ENCODE measurements around the gene SNX8. TPM values are rescaled to one million over a fixed set of nuclear protein-coding genes. Genes with fewer than 3 reads are reported as not detected.

The SNX8 gene
- total RNA-seq, 1 donor from 2014 or later, result 15.6 TPM

DNA sequence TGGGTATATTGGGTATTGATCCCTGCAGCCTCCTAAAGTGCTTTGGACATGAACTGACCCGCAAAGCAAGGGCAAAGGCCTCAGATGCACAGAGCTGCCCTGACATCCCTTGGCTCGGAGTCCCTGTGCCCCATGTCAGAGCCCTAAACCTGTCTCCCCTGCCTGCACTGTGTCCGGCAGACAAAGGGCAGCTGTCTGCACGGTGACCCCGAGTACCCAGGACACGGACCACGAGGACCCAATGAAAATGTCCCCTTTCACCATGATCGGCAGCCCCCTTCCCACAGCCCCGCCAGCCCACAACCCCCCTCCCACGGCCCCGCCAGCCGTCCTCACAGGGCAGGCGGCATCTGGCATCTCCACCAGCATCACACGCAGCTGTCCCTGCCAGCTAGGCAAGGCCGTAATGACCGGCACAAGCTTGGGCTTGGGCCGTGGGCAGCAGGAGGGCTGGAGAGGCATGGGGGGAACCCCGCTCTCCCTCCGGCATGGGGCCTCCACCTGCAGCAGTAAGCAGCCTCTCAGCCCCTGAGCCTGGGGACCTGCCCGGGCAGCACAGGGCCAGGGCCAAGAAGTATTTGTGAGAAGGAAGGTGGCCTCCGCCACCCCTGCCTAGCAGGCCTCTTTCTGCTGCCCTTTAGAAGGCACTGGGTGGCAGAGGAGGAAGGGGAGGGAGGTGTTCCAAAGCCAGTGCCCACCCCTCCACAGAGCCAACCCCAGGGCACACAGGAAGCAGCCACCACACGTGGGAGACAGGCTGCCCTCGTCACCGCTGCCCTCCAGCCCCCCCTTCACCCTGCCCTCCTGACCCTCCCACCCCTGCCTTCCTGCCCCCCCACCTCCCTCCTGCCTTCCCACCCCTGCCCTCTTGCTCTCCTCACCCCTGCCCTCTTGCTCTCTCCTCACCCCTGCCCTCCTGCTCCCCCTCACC, 62.1 kb downstream of the SNX8 start:
- H3K4me3 Mint-ChIP-seq (ENCODE audit: low read depth), result no peak overlapping the region
- DNase-seq (ENCODE audit: low spot score, unreplicated experiment), result no peak
- no peaks in the 10 kb centered on the region for H3K9me3 Mint-ChIP-seq (ENCODE audit: low read depth)
- peaks cover 2% of the 10 kb centered on the region for H3K36me3 Mint-ChIP-seq (ENCODE audit: insufficient read depth)
- H3K27me3 Mint-ChIP-seq, result no peaks in the 10 kb centered on the region
- no peak overlapping the region for H3K27ac Mint-ChIP-seq
- TF ChIP-seq, protein P1, sequence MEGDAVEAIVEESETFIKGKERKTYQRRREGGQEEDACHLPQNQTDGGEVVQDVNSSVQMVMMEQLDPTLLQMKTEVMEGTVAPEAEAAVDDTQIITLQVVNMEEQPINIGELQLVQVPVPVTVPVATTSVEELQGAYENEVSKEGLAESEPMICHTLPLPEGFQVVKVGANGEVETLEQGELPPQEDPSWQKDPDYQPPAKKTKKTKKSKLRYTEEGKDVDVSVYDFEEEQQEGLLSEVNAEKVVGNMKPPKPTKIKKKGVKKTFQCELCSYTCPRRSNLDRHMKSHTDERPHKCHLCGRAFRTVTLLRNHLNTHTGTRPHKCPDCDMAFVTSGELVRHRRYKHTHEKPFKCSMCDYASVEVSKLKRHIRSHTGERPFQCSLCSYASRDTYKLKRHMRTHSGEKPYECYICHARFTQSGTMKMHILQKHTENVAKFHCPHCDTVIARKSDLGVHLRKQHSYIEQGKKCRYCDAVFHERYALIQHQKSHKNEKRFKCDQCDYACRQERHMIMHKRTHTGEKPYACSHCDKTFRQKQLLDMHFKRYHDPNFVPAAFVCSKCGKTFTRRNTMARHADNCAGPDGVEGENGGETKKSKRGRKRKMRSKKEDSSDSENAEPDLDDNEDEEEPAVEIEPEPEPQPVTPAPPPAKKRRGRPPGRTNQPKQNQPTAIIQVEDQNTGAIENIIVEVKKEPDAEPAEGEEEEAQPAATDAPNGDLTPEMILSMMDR (IDR thresholded peaks at IDR 0.05; ENCODE audit: unreplicated experiment), result no peak
- no peaks in the 10 kb centered on the region for H3K4me1 Mint-ChIP-seq (ENCODE audit: low read depth)

DNA sequence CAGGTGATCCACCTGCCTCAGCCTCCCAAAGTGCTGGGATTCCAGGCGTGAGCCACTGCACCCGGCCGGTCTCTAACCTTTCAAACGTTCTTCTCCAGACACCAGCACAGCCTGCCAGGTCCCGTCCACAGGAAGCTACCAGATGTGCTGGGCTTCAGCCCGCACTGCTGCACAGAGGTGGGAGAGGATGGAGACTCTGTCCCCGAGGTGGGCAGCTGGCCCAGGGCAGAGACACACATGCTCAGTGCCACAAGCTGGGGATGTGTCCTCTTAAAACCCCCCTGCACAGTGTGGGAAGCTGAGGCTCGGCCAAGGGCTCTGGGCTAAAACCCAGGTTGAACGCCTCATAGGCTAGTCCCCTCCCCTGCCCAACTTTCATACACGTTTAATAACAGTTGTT, 62.9 kb downstream of the SNX8 start:
- no peak overlapping the region for H3K4me3 Mint-ChIP-seq (ENCODE audit: low read depth)
- no peaks in the 10 kb centered on the region for H3K9me3 Mint-ChIP-seq (ENCODE audit: low read depth)
- no peaks in the 10 kb centered on the region for H3K4me1 Mint-ChIP-seq (ENCODE audit: low read depth)
- TF ChIP-seq, protein P1 (IDR thresholded peaks at IDR 0.05; ENCODE audit: unreplicated experiment), result no peak
- DNase-seq (ENCODE audit: low spot score, unreplicated experiment), result no peak
- H3K36me3 Mint-ChIP-seq (ENCODE audit: insufficient read depth), result peaks cover 2% of the 10 kb centered on the region
- H3K27ac Mint-ChIP-seq, result no peak overlapping the region
- no peaks in the 10 kb centered on the region for H3K27me3 Mint-ChIP-seq

- Mint-ChIP-seq H3K9me3 (ENCODE audit: low read depth) (no peaks in the 10 kb centered on the region), H3K27me3 (no peaks in the 10 kb centered on the region), H3K4me1 (ENCODE audit: low read depth) (no peaks in the 10 kb centered on the region), H3K36me3 (ENCODE audit: insufficient read depth) (no peaks in the 10 kb centered on the region), H3K4me3 (ENCODE audit: low read depth) (no peak overlapping the region), H3K27ac (no peak overlapping the region)
- TF ChIP-seq, protein P1 (IDR thresholded peaks at IDR 0.05; ENCODE audit: unreplicated experiment), result no peak
- DNase-seq (ENCODE audit: low spot score, unreplicated experiment), result no peak
Measured at GRCh38 chr7:2249744-2250323, 64.4 kb downstream of the SNX8 start.

DNA sequence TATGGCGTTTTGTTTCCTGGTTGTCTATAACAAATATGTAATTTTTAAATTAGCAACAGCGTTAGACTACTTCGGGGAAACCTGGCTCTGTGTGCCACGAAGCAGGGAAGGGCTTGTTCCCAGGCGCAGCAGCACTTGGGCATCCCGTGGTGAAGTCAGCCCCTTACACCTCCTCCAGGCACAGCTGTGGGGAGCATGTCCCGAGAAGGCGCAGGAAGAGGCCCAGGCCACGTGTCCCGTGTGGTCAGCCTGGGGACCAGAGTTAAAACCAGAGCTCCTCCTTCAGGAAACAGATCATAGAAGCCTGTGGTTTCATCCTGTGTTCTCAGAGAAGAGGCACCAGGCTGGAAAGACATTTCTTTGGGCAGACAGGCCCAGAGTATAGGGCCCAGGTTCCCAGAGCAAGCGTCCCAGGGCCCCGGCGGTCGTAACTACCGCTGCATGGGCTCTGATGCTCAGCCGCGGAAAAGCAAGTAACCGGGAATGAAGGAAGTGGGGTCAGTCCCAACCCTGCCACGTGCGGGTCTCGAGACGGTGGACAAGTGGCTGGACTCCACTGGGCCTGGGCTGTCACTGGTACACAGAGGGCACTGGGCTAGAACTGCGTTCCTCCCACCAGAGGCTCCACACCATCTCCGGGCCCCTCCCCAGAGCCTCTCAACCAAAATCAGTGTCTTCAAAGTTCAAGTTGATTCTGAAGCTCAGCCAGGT, 65.1 kb downstream of the SNX8 start:
- no peaks in the 10 kb centered on the region for H3K9me3 Mint-ChIP-seq (ENCODE audit: low read depth)
- H3K36me3 Mint-ChIP-seq (ENCODE audit: insufficient read depth), result no peaks in the 10 kb centered on the region
- H3K4me3 Mint-ChIP-seq (ENCODE audit: low read depth), result no peak overlapping the region
- no peaks in the 10 kb centered on the region for H3K4me1 Mint-ChIP-seq (ENCODE audit: low read depth)
- no peaks in the 10 kb centered on the region for H3K27me3 Mint-ChIP-seq
- TF ChIP-seq, protein P1 (IDR thresholded peaks at IDR 0.05; ENCODE audit: unreplicated experiment), result no peak
- no peak overlapping the region for H3K27ac Mint-ChIP-seq
- no peak for DNase-seq (ENCODE audit: low spot score, unreplicated experiment)
